HL-60 (cell line): ENCODE results near the gene CACNA1G.

Source experiments
- DNase-seq, 2 experiments: peaks; one replicate each; pipeline ENCODE4 v3.0.0-alpha.2; 2010 to 2020; ENCODE audit warnings: low read depth in 1 of 2, low spot score in 1 of 2
- H3K27ac ChIP-seq: fragments of 250-450 bp; sonication (Bioruptor Pico); replicated peaks from 2 replicates; pipeline ENCODE4 v1.5.1; 2020; ENCODE audit warnings: mild to moderate bottlenecking, moderate library complexity
- H3K27me3 ChIP-seq: fragments of 250-450 bp; sonication (Bioruptor Pico); 2 replicates; pipeline ENCODE4 v1.5.1; 2021; ENCODE audit warnings: mild to moderate bottlenecking, moderate library complexity; ENCODE audit not compliant: insufficient read depth, poor library complexity, severe bottlenecking
- H3K4me3 ChIP-seq: replicated peaks from 2 replicates; pipeline ENCODE4 v1.5.1; 2011; ENCODE audit warnings: mild to moderate bottlenecking, control low read depth, low read length; ENCODE audit not compliant: insufficient read depth
- CTCF ChIP-seq: IDR thresholded peaks from one replicate; pipeline ENCODE4 v1.5.1; 2011; ENCODE audit warnings: low read length, control low read depth, inconsistent platforms; ENCODE audit not compliant: insufficient read depth
- GABPA ChIP-seq: IDR thresholded peaks from 2 replicates; pipeline ENCODE4 v1.6.1; 2012; ENCODE audit warnings: low read depth
- POLR2AphosphoS5 ChIP-seq: IDR thresholded peaks from 2 replicates; pipeline ENCODE4 v1.6.1; 2012; ENCODE audit warnings: low read depth
- REST ChIP-seq: IDR thresholded peaks from 2 replicates; pipeline ENCODE4 v1.6.1; 2012; ENCODE audit warnings: low read depth; ENCODE audit not compliant: insufficient replicate concordance
- SPI1 ChIP-seq: IDR thresholded peaks from 2 replicates; pipeline ENCODE4 v1.6.1; 2012; ENCODE audit warnings: low read depth, mild to moderate bottlenecking, borderline replicate concordance

Gene CACNA1G

GRCh38 chr17:50549256-50549941 lies 11.1 kb upstream of the CACNA1G start:
- Histone ChIP-seq H3K4me3 (no peak overlapping the region), H3K27me3 (peaks cover 3% of the 10 kb centered on the region), H3K27ac (no peak overlapping the region)
- no peak for TF ChIP-seq GABPA
- TF ChIP-seq SPI1, result no peak
- TF ChIP-seq REST, result no peak
- TF ChIP-seq CTCF, result no peak
- TF ChIP-seq POLR2AphosphoS5, result no peak
- no peak for DNase-seq

GRCh38 chr17:50549969-50550368 lies 10.5 kb upstream of the CACNA1G start:
- TF ChIP-seq POLR2AphosphoS5 (no peak), SPI1 (no peak), GABPA (no peak), REST (no peak), CTCF (no peak)
- H3K27ac ChIP-seq, result no peak overlapping the region

GRCh38 chr17:50550661-50551432 lies 9.7 kb upstream of the CACNA1G start:
- TF ChIP-seq GABPA (no peak), REST (no peak), POLR2AphosphoS5 (no peak), CTCF (peak; percentile 46), SPI1 (no peak)
- no peak overlapping the region for H3K4me3 ChIP-seq
- H3K27me3 ChIP-seq, result no peaks in the 10 kb centered on the region
- DNase-seq, result peak in 1 of 2 experiments; percentile 38
- H3K27ac ChIP-seq, result no peak overlapping the region

More at GRCh38 chr17:50549969-50550368, 10.5 kb upstream of the CACNA1G start:
- Histone ChIP-seq H3K4me3 (no peak overlapping the region), H3K27me3 (peaks cover 3% of the 10 kb centered on the region)
- no peak for DNase-seq
